BJ (cell line): ENCODE results near the gene PIP4K2B. TPM values are rescaled to one million over a fixed set of nuclear protein-coding genes. Genes with fewer than 3 reads are reported as not detected.

ENCODE experiments used
- CTCF ChIA-PET: fragments of 350-600 bp; formaldehyde crosslinking; extraction: SDS; loops from one replicate; lab custom pipeline; 2021; ENCODE audit warnings: antibody characterized with exemption, inconsistent platforms; lab: Yijun Ruan, JAX
- POLR2A ChIA-PET: fragments of 300-600 bp; sonication (Branson Sonifier 250); formaldehyde crosslinking; extraction: SDS; loops from one replicate; lab custom pipeline; 2021; ENCODE audit warnings: antibody characterized with exemption; lab: Charles Lee
- DNase-seq: peaks from one replicate; pipeline ENCODE4 v3.0.0-alpha.2; 2011; ENCODE audit warnings: low read depth
- H3K27me3 ChIP-seq: 2 replicates; pipeline ENCODE4 v1.6.0; 2011; ENCODE audit warnings: low read length; ENCODE audit not compliant: control insufficient read depth, insufficient read depth
- H3K36me3 ChIP-seq: 2 replicates; pipeline ENCODE4 v1.5.1; 2011; ENCODE audit warnings: low read length; ENCODE audit not compliant: control insufficient read depth, insufficient read depth
- H3K4me3 ChIP-seq: 2 replicates; pipeline ENCODE4 v1.5.1; 2011; ENCODE audit warnings: low read depth, mild to moderate bottlenecking, control low read depth, low read length
- polyA plus RNA-seq: library from polyadenylated mRNA; depleted of rRNA; stranded (reverse); fragments of >200 nt; gene quantifications from 2 replicates; pipeline ENCODE4 v1.2.3, GENCODE V29; 2011
- TF ChIP-seq, protein P1 (sequence below): IDR thresholded peaks from 2 replicates; pipeline ENCODE4 v1.5.1; 2011; ENCODE audit warnings: low read depth, mild to moderate bottlenecking, control low read depth, inconsistent platforms, low read length, moderate library complexity; ENCODE audit not compliant: insufficient read depth

The PIP4K2B gene
- polyA plus RNA-seq, 1 experiment, result 37.2 TPM

- Histone ChIP-seq H3K27me3 (no peaks in the 10 kb centered on the region), H3K4me3 (no peak overlapping the region), H3K36me3 (no peaks in the 10 kb centered on the region; the same call in none of the 2 replicates)
- DNase-seq, result no peak
- ChIA-PET POLR2A (no interaction called here), CTCF (interaction anchor here (1.9 to 4.0 kb wide), 2 partner anchors 10 to 15 kb away, joined by 6 to 38 read pairs; no protein-coding TSS in a partner anchor)
- TF ChIP-seq, protein P1, sequence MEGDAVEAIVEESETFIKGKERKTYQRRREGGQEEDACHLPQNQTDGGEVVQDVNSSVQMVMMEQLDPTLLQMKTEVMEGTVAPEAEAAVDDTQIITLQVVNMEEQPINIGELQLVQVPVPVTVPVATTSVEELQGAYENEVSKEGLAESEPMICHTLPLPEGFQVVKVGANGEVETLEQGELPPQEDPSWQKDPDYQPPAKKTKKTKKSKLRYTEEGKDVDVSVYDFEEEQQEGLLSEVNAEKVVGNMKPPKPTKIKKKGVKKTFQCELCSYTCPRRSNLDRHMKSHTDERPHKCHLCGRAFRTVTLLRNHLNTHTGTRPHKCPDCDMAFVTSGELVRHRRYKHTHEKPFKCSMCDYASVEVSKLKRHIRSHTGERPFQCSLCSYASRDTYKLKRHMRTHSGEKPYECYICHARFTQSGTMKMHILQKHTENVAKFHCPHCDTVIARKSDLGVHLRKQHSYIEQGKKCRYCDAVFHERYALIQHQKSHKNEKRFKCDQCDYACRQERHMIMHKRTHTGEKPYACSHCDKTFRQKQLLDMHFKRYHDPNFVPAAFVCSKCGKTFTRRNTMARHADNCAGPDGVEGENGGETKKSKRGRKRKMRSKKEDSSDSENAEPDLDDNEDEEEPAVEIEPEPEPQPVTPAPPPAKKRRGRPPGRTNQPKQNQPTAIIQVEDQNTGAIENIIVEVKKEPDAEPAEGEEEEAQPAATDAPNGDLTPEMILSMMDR, result no peak
Measured at GRCh38 chr17:38745545-38745944, 53.8 kb downstream of the PIP4K2B start.

GRCh38 chr17:38743556-38744171, 55.7 kb downstream of the PIP4K2B start:
- H3K27me3 ChIP-seq, result no peaks in the 10 kb centered on the region
- ChIA-PET CTCF (interaction anchor here (1.3 to 4.0 kb wide), 3 partner anchors 8 to 67 kb away, joined by 4 to 38 read pairs (median 7); partner anchors contain the start of gene CISD3), POLR2A (no interaction called here)
- no peak overlapping the region for H3K4me3 ChIP-seq
- DNase-seq, result no peak
- TF ChIP-seq, protein P1, result no peak
- H3K36me3 ChIP-seq, result peaks cover 11% of the 10 kb centered on the region

DNA sequence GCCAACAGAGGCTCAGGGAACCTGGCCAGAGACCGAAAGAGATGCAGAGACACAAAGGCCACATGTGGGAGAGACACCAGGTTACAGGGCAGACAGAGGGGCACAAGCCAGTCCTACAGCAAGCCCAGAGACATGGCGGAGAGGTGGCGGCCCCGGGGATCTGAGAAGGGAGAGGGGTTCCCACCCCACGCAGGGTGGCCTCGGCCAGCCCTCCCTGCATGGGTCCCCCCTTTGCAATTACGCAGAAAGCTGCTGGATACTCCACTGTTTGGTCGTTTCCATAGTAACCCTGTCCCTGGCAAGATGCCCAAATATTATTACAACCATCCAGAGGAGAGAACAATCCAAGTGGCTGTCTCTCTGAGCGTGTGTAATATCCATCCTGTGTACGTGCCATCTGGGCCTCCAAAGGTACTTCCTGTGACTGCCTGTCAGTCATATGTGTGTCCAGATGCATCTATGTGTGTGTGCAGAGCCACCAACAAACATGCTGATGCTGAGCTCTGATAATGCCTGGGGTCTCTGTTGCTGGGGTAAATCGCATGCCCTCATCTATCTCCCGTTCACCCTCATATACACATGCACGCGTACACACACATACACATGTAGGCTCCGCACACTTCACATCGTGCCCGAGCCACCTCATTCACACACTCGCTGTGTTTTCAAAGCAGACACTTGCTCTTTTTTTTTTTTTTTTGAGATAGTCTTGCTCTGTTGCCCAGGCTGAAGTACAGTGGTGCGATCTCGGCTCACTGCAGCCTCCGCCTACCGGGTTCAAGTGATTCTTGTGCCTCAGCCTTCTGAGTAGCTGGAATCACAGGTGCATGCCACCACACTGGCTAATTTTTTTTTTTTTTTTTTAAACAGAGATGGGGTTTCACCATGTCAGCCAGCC, 56.7 kb downstream of the PIP4K2B start:
- CTCF ChIA-PET, result interaction anchor here (1.1 kb wide), 1 partner anchor 67 kb away, joined by 3 read pairs; the partner anchor contains the start of gene EPOP
- TF ChIP-seq, protein P1, result no peak
- POLR2A ChIA-PET, result interaction anchor here (0.7 kb wide), 1 partner anchor 390 kb away, joined by 11 read pairs; no protein-coding TSS in a partner anchor
- Histone ChIP-seq H3K36me3 (peaks cover 17% of the 10 kb centered on the region), H3K27me3 (no peaks in the 10 kb centered on the region), H3K4me3 (no peak overlapping the region)
- DNase-seq, result peak; percentile 63

DNA sequence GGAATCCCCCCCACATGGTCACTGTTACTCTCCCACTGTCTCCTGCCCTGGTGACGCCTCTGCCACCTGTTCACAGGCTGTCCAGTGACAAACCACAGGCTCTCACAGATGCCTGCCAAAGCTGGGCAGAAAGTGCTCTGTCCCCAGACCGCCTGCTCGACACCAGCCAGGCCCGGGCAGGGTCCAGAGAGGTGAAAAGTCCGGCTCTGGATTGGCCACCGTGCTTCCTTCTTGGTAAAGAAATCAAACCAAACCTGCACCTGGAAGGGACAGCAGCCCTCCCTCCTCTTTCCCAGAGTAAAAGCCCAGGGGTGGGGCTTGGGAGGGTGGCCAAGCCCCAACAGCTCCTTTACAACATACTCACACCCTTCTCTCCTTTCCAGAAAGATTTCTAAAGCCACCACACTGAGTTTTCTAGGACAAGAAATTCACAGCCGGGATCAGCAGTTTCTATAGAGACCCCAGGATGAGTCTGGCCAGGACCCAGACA, 57.4 kb downstream of the PIP4K2B start:
- POLR2A ChIA-PET, result no interaction called here
- H3K4me3 ChIP-seq, result no peak overlapping the region
- CTCF ChIA-PET, result interaction anchor here (1.1 kb wide), 2 partner anchors 65 to 67 kb away, joined by 3 to 5 read pairs; partner anchors contain the start of gene EPOP

More for the DNA sequence above, 57.4 kb downstream of the PIP4K2B start:
- Histone ChIP-seq H3K36me3 (peaks cover 17% of the 10 kb centered on the region), H3K27me3 (no peaks in the 10 kb centered on the region)
- TF ChIP-seq, protein P1, result no peak
- DNase-seq, result no peak
